Breast epithelium (tissue), 4 donors: ENCODE data around the gene MYH9. TPM values are rescaled to one million over a fixed set of nuclear protein-coding genes. Genes with fewer than 3 reads are reported as not detected.

Source experiments
- DNase-seq, 2 donors: peaks; one replicate each; pipeline ENCODE4 v3.0.0-alpha.2; 2019; ENCODE audit warnings: low spot score in 2 of 2
- H3K27ac ChIP-seq, 2 donors: fragments of 200-600 bp; sonication (generic) in 1 of 2; one replicate each; pipeline ENCODE4 v1.5.1; 2016 to 2019; ENCODE audit warnings: mild to moderate bottlenecking in 1 of 2
- H3K27me3 ChIP-seq, 2 donors: fragments of 200-600 bp; sonication (generic) in 1 of 2; one replicate each; pipeline versions ENCODE4 v1.5.1 to v1.6.0; 2017 to 2019; ENCODE audit warnings: control low read depth in 1 of 2, mild to moderate bottlenecking in 1 of 2
- H3K36me3 ChIP-seq: fragments of 200-600 bp; one replicate; pipeline ENCODE4 v1.5.1; 2019
- H3K4me1 ChIP-seq, 2 donors: fragments of 200-600 bp; sonication (generic); one replicate each; pipeline ENCODE4 v1.5.1; 2016 to 2019; ENCODE audit warnings: control low read depth in 1 of 2
- H3K4me3 ChIP-seq, 3 donors: fragments of 200-600 bp; sonication (generic); 1 replicate in 2 of 3; 2 replicates in 1 of 3; pipeline ENCODE4 v1.5.1; 2016 to 2019; ENCODE audit warnings: mild to moderate bottlenecking in 3 of 3, moderate library complexity in 2 of 3
- H3K9me3 ChIP-seq, 2 donors: fragments of 200-600 bp; sonication (generic) in 1 of 2; one replicate each; pipeline ENCODE4 v1.5.1; 2016 to 2019; ENCODE audit warnings: control low read depth in 1 of 2
- CTCF ChIP-seq, 3 donors: fragments of 450-650 bp; IDR thresholded peaks; one replicate each; pipeline ENCODE4 v1.5.1; 2016 to 2017; ENCODE audit warnings: antibody characterized with exemption in 3 of 3, mild to moderate bottlenecking in 3 of 3, moderate library complexity in 3 of 3
- POLR2A ChIP-seq: fragments of 450-650 bp; IDR thresholded peaks from one replicate; pipeline ENCODE4 v1.6.1; 2016; ENCODE audit warnings: antibody characterized with exemption, mild to moderate bottlenecking, moderate library complexity
- POLR2AphosphoS5 ChIP-seq, 3 donors: sonication (generic); formaldehyde crosslinking; IDR thresholded peaks; one replicate each; pipeline ENCODE4 v1.6.1; 2017; ENCODE audit warnings: antibody characterized with exemption in 3 of 3
- intact Hi-C: fragments of 100-400 bp; cut with DNase I; formaldehyde crosslinking; loops from one replicate; pipeline ENCODE4 v1.15.1; 2023; ENCODE audit warnings: low total_unique reads
- total RNA-seq, 3 donors: library from RNA; depleted of rRNA; stranded (reverse); fragments of >200 nt; gene quantifications; one replicate each; pipeline ENCODE4 v1.1.0, GENCODE V29; 2016

MYH9 gene
- total RNA-seq, 3 donors from 2014 or later = 169 to 392 (median 268) TPM

- intact Hi-C loops = loop anchor here (10.0 kb wide), 1 partner anchor 54 kb away; no protein-coding TSS in a partner anchor
- no peak for DNase-seq
- Histone ChIP-seq H3K27me3 (no peaks in the 10 kb centered on the region), H3K4me1 (peaks cover 3 to 41% of the 10 kb centered on the region in 2 donors), H3K4me3 (peak overlapping the region in 1 of 3 donors; percentile 48), H3K36me3 (no peaks in the 10 kb centered on the region), H3K27ac (peak overlapping the region; percentile 75 to 96), H3K9me3 (no peaks in the 10 kb centered on the region)
- TF ChIP-seq POLR2AphosphoS5 (IDR thresholded peaks at IDR 0.05) (no peak), CTCF (IDR thresholded peaks at IDR 0.05) (no peak), POLR2A (no peak)
Observed at GRCh38 chr22:36378869-36379217, 8.9 kb downstream of the MYH9 start.

GRCh38 chr22:36378080-36378868 lies 9.5 kb downstream of the MYH9 start:
- Histone ChIP-seq H3K9me3 (no peaks in the 10 kb centered on the region), H3K27me3 (no peaks in the 10 kb centered on the region), H3K4me3 (no peak overlapping the region), H3K27ac (peak overlapping the region; percentile 35 to 96), H3K4me1 (peaks cover 9 to 43% of the 10 kb centered on the region in 2 donors), H3K36me3 (no peaks in the 10 kb centered on the region)
- TF ChIP-seq POLR2AphosphoS5 (IDR thresholded peaks at IDR 0.05) = no peak
- DNase-seq = no peak
- intact Hi-C loops = loop anchor here (10.0 kb wide), 1 partner anchor 53 kb away; no protein-coding TSS in a partner anchor

- Histone ChIP-seq H3K27ac (peak overlapping the region; percentile 54 to 96), H3K27me3 (no peaks in the 10 kb centered on the region), H3K4me3 (peak overlapping the region in 1 of 3 donors; percentile 19), H3K9me3 (no peaks in the 10 kb centered on the region), H3K36me3 (no peaks in the 10 kb centered on the region), H3K4me1 (peaks cover 9 to 46% of the 10 kb centered on the region in 2 donors)
- TF ChIP-seq POLR2AphosphoS5 (IDR thresholded peaks at IDR 0.05) = peak in 1 of 3 donors; percentile 13
- TF ChIP-seq CTCF (IDR thresholded peaks at IDR 0.05) = no peak
- no peak for DNase-seq
- intact Hi-C loops = loop anchor here (10.0 kb wide), 1 partner anchor 52 kb away; no protein-coding TSS in a partner anchor
Observed at GRCh38 chr22:36377022-36377631, 10.6 kb downstream of the MYH9 start.

- no peak for DNase-seq
- Histone ChIP-seq H3K27me3 (no peaks in the 10 kb centered on the region), H3K27ac (peak overlapping the region; percentile 67 to 96), H3K9me3 (no peaks in the 10 kb centered on the region), H3K4me1 (peaks cover 9 to 55% of the 10 kb centered on the region in 2 donors), H3K4me3 (no peak overlapping the region), H3K36me3 (no peaks in the 10 kb centered on the region)
- intact Hi-C loops = loop anchor here (10.0 kb wide), 1 partner anchor 51 kb away; no protein-coding TSS in a partner anchor
- no peak for TF ChIP-seq POLR2A
- TF ChIP-seq CTCF (IDR thresholded peaks at IDR 0.05) = no peak
- no peak for TF ChIP-seq POLR2AphosphoS5 (IDR thresholded peaks at IDR 0.05)
Observed at GRCh38 chr22:36376265-36376664, 11.5 kb downstream of the MYH9 start.

- TF ChIP-seq CTCF (IDR thresholded peaks at IDR 0.05) (no peak), POLR2AphosphoS5 (IDR thresholded peaks at IDR 0.05) (no peak), POLR2A (no peak)
- Histone ChIP-seq H3K4me1 (peaks cover 11 to 57% of the 10 kb centered on the region in 2 donors), H3K27ac (peak overlapping the region; percentile 92 to 95), H3K27me3 (no peaks in the 10 kb centered on the region), H3K9me3 (no peaks in the 10 kb centered on the region), H3K4me3 (peak overlapping the region in 1 of 3 donors; percentile 20), H3K36me3 (no peaks in the 10 kb centered on the region)
- intact Hi-C loops = loop anchor here (10.0 kb wide), 1 partner anchor 51 kb away; no protein-coding TSS in a partner anchor
- no peak for DNase-seq
Observed at GRCh38 chr22:36375071-36375980, 12.4 kb downstream of the MYH9 start.
